H1 (cell line): ENCODE data around the gene MS4A8. TPM values are rescaled to one million over a fixed set of nuclear protein-coding genes. Genes with fewer than 3 reads are reported as not detected.

Experiments
- CTCF ChIA-PET: fragments of 300-600 bp; sonication (Branson Sonifier 250); formaldehyde crosslinking; loops from one replicate; lab custom pipeline; 2021; ENCODE audit not compliant: partially characterized antibody; lab: Charles Lee
- POLR2A ChIA-PET: fragments of 300-600 bp; sonication (Branson Sonifier 250); formaldehyde crosslinking; loops from one replicate; lab custom pipeline; 2021; ENCODE audit warnings: inconsistent platforms; ENCODE audit not compliant: partially characterized antibody; lab: Charles Lee
- DNase-seq, 2 experiments: peaks; one replicate each; pipeline versions ENCODE4 v3.0.0 to v3.0.0-alpha.2; 2010 to 2022; ENCODE audit warnings: low spot score in 2 of 2, low read depth in 1 of 2, mixed read lengths in 1 of 2
- FAIRE-seq: peaks from 2 replicates; lab custom pipeline; 2011; peaks lifted over from hg19 to GRCh38; lab: Jason Lieb, UNC
- H2AFZ ChIP-seq: 2 replicates; pipeline ENCODE4 v1.8.1; 2012; ENCODE audit warnings: low read length, inconsistent platforms
- H2AK5ac ChIP-seq: 2 replicates; pipeline ENCODE4 v1.6.1; 2013; ENCODE audit warnings: low read depth, low read length
- H2BK120ac ChIP-seq: replicated peaks from 2 replicates; pipeline ENCODE3; 2013; ENCODE audit warnings: low read depth, low read length, inconsistent platforms
- H2BK12ac ChIP-seq: 2 replicates; pipeline ENCODE4 v1.6.1; 2013; ENCODE audit warnings: low read depth, low read length
- H2BK15ac ChIP-seq: 2 replicates; pipeline ENCODE4 v1.6.1; 2013; ENCODE audit warnings: low read length
- H2BK20ac ChIP-seq: 2 replicates; pipeline ENCODE4 v1.6.1; 2013; ENCODE audit warnings: low read length
- H2BK5ac ChIP-seq: 2 replicates; pipeline ENCODE4 v1.6.1; 2013; ENCODE audit warnings: low read depth, low read length
- H3K14ac ChIP-seq: 2 replicates; pipeline ENCODE4 v1.6.1; 2013; ENCODE audit warnings: inconsistent platforms; ENCODE audit not compliant: insufficient read length
- H3K18ac ChIP-seq: 2 replicates; pipeline ENCODE4 v1.6.1; 2013; ENCODE audit warnings: low read length; ENCODE audit errors: extremely low read depth
- H3K23ac ChIP-seq: 2 replicates; pipeline ENCODE4 v1.6.1; 2013; ENCODE audit warnings: inconsistent platforms; ENCODE audit not compliant: insufficient read length
- H3K23me2 ChIP-seq: 2 replicates; pipeline ENCODE4 v1.6.1; 2013; ENCODE audit warnings: low read depth, low read length
- H3K27ac ChIP-seq: 2 replicates; pipeline ENCODE4 v1.6.1; 2011; ENCODE audit warnings: low read depth, low read length, inconsistent platforms
- H3K27me3 ChIP-seq, 4 experiments: replicated peaks in 1 of 4; 1 replicate in 1 of 4; 2 replicates in 3 of 4; pipeline versions ENCODE4 v1.6.1 to v1.8.1; 2011 to 2013; ENCODE audit warnings: low read length in 3 of 4, mild to moderate bottlenecking in 3 of 4, inconsistent platforms in 2 of 4, mixed read lengths in 2 of 4, moderate library complexity in 1 of 4; ENCODE audit not compliant: control insufficient read depth in 3 of 4, insufficient read depth in 3 of 4; ENCODE audit errors: extremely low read depth in 1 of 4
- H3K36me3 ChIP-seq, 4 experiments: 2 replicates each; pipeline versions ENCODE4 v1.6.1 to v1.8.1; 2011 to 2013; ENCODE audit warnings: mild to moderate bottlenecking in 4 of 4, low read length in 3 of 4, moderate library complexity in 2 of 4, control low read depth in 1 of 4, inconsistent platforms in 1 of 4; ENCODE audit not compliant: insufficient read depth in 4 of 4, control insufficient read depth in 2 of 4
- H3K4ac ChIP-seq: replicated peaks from 2 replicates; pipeline ENCODE3; 2013; ENCODE audit warnings: low read length, low read depth, mixed read lengths, inconsistent platforms; ENCODE audit not compliant: insufficient read length
- H3K4me1 ChIP-seq, 4 experiments: replicated peaks in 1 of 4; 1 replicate in 1 of 4; 2 replicates in 3 of 4; pipeline versions ENCODE4 v1.6.1 to v1.8.1; 2011 to 2013; ENCODE audit warnings: low read length in 3 of 4, inconsistent platforms in 2 of 4, mixed read lengths in 1 of 4; ENCODE audit not compliant: insufficient read depth in 4 of 4, control insufficient read depth in 3 of 4
- H3K4me2 ChIP-seq, 2 experiments: 2 replicates each; pipeline versions ENCODE4 v1.6.1 to v1.8.1; 2011 to 2013; ENCODE audit warnings: low read depth in 2 of 2, low read length in 2 of 2, control low read depth in 1 of 2, inconsistent platforms in 1 of 2, mild to moderate bottlenecking in 1 of 2; ENCODE audit not compliant: insufficient read depth in 1 of 2
- H3K4me3 ChIP-seq, 4 experiments: fragments of 200-600, 300-600 bp in 1 of 4; sonication (generic), shearing (Covaris generic), sonication (Bioruptor Twin) in 1 of 4; 2 replicates each; pipeline versions ENCODE4 v1.5.1 to v1.8.1; 2011 to 2016; ENCODE audit warnings: low read length in 4 of 4, low read depth in 3 of 4, control low read depth in 2 of 4, inconsistent platforms in 2 of 4, mild to moderate bottlenecking in 2 of 4, mixed read lengths in 1 of 4, moderate library complexity in 1 of 4; ENCODE audit not compliant: insufficient read depth in 2 of 4; ENCODE audit errors: extremely low read depth in 1 of 4
- H3K56ac ChIP-seq: replicated peaks from 2 replicates; pipeline ENCODE3; 2013; ENCODE audit warnings: low read depth, mild to moderate bottlenecking, mixed read lengths, low read length, inconsistent platforms; ENCODE audit not compliant: insufficient read length
- H3K79me1 ChIP-seq: 2 replicates; pipeline ENCODE4 v1.6.1; 2013; ENCODE audit warnings: low read depth, low read length, control low read depth
- H3K79me2 ChIP-seq, 2 experiments: 2 replicates each; pipeline versions ENCODE4 v1.6.1 to v1.8.1; 2012 to 2013; ENCODE audit warnings: low read length in 2 of 2, mild to moderate bottlenecking in 2 of 2, inconsistent platforms in 1 of 2; ENCODE audit not compliant: insufficient read depth in 2 of 2, control insufficient read depth in 1 of 2
- H3K9ac ChIP-seq, 4 experiments: replicated peaks in 1 of 4; 1 replicate in 1 of 4; 2 replicates in 3 of 4; pipeline versions ENCODE4 v1.6.1 to v1.8.1; 2011 to 2013; ENCODE audit warnings: low read depth in 3 of 4, low read length in 3 of 4, control low read depth in 2 of 4, mild to moderate bottlenecking in 2 of 4, moderate library complexity in 2 of 4, inconsistent platforms in 1 of 4; ENCODE audit errors: extremely low read depth in 1 of 4
- H3K9me3 ChIP-seq, 2 experiments: 2 replicates each; pipeline versions ENCODE4 v1.6.1 to v1.8.1; 2012 to 2013; ENCODE audit warnings: mild to moderate bottlenecking in 2 of 2, moderate library complexity in 2 of 2, control low read depth in 1 of 2, inconsistent platforms in 1 of 2, low read depth in 1 of 2, low read length in 1 of 2, mixed read lengths in 1 of 2; ENCODE audit not compliant: insufficient read depth in 2 of 2
- H4K20me1 ChIP-seq, 2 experiments: replicated peaks in 1 of 2; 2 replicates each; pipeline versions ENCODE3 to v1.8.1; 2011 to 2013; ENCODE audit warnings: inconsistent platforms in 2 of 2, low read length in 2 of 2, mild to moderate bottlenecking in 1 of 2; ENCODE audit not compliant: insufficient read depth in 2 of 2, control insufficient read depth in 1 of 2
- H4K5ac ChIP-seq: 2 replicates; pipeline ENCODE4 v1.6.1; 2013; ENCODE audit warnings: low read length, low read depth, mixed read lengths, inconsistent platforms; ENCODE audit not compliant: insufficient read length
- H4K8ac ChIP-seq: 2 replicates; pipeline ENCODE4 v1.8.0; 2013; ENCODE audit warnings: mild to moderate bottlenecking, moderate library complexity, low read length, inconsistent platforms; ENCODE audit not compliant: insufficient read depth; ENCODE audit errors: extremely low read depth
- H4K91ac ChIP-seq: replicated peaks from 2 replicates; pipeline ENCODE3; 2013; ENCODE audit warnings: low read length, mixed read lengths, inconsistent platforms; ENCODE audit not compliant: insufficient read length
- WGBS, 2 experiments: shearing (Covaris generic) in 1 of 2; methylation state at CpG; one replicate each; pipeline versions ENCODE4 v1.1.6 to v1.1.7; 2013 to 2015; ENCODE audit warnings: low lambda C conversion rate in 2 of 2, mixed read lengths in 2 of 2, inconsistent platforms in 1 of 2, low coverage in 1 of 2, missing lambda C conversion rate in 1 of 2; ENCODE audit not compliant: insufficient replicate concordance in 2 of 2, insufficient coverage in 1 of 2, insufficient read length in 1 of 2; ENCODE audit errors: extremely low coverage in 1 of 2, missing lambda C conversion rate in 1 of 2; 5-methylcytosine and 5-hydroxymethylcytosine counted together
- polyA plus RNA-seq, 7 experiments: library from polyadenylated mRNA; depleted of rRNA in 3 of 7; stranded (reverse) in 5 of 7; unstranded in 2 of 7; fragments of >200 nt in 5 of 7; fragments of 200-250 nt in 2 of 7; gene quantifications; 1 replicate in 5 of 7; 2 replicates in 1 of 7; 4 replicates in 1 of 7; pipeline versions ENCODE4 v1.2.1 to v1.2.3, GENCODE V29; 2011 to 2013; ENCODE audit warnings: missing spikeins in 2 of 7, mixed read lengths in 2 of 7
- total RNA-seq: library from RNA; stranded (reverse); fragmentation: NEBNext Ultra II Directional; extraction: Animal tissue kit (Norgen Biotek cat#: 25700); gene quantifications from 2 replicates; pipeline ENCODE4 v1.2.1, GENCODE V29; 2021
- TF ChIP-seq, protein P1 (sequence below): IDR thresholded peaks from 2 replicates; pipeline ENCODE4 v1.6.1; 2012; ENCODE audit warnings: inconsistent platforms

The MS4A8 gene
- total and polyA plus RNA-seq, 2 of the 8 experiments (the other 6 are each of a cell fraction or from before 2014, with no cell fraction given) = not detected

DNA sequence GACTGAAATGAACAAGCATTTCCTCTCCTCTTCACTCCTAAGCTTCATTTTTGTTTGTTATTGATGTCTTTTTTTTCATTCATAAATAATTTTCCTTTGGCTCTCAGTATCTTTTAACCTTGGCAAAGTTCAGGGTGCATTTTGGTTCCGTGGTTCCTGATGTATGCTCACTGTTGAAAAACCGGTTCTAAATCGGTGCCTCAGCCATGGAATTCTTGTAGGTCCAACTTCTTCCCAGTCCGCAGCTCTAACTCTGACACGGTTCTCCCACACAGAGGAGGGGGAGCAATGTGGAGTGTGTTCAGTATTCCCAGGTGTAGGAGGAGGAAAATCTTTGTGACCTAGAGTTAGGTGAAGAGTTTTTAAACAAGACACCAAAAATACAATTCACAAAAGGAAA is 44.7 kb downstream of the MS4A8 start:
- Histone ChIP-seq H2BK20ac (no peak overlapping the region), H4K20me1 (peaks cover 0 to 4% of the 10 kb centered on the region in 2 experiments), H3K56ac (no peak overlapping the region), H2BK120ac (no peak overlapping the region), H3K9ac (no peak overlapping the region), H3K23ac (no peak overlapping the region), H3K4me3 (no peak overlapping the region), H3K27ac (no peak overlapping the region), H2BK12ac (no peak overlapping the region), H3K14ac (no peak overlapping the region), H2AK5ac (no peak overlapping the region), H3K18ac (no peak overlapping the region), H4K91ac (no peak overlapping the region), H4K8ac (no peak overlapping the region), H3K79me2 (no peaks in the 10 kb centered on the region), H2AFZ (no peak overlapping the region), H4K5ac (no peak overlapping the region), H3K36me3 (no peaks in the 10 kb centered on the region), H3K23me2 (no peaks in the 10 kb centered on the region), H3K4me2 (no peak overlapping the region), H3K4ac (no peak overlapping the region), H3K27me3 (no peaks in the 10 kb centered on the region), H3K4me1 (no peaks in the 10 kb centered on the region), H3K79me1 (no peaks in the 10 kb centered on the region), H2BK15ac (no peak overlapping the region), H2BK5ac (no peak overlapping the region), H3K9me3 (peaks cover 0 to 3% of the 10 kb centered on the region in 2 experiments; a peak in 1 of 4 replicates)
- WGBS, 2 experiments = 97% methylated on average over 5 of the region's 5 CpGs; no CpG with 5 or more reads in 1 of the 2 experiments
- no peak for DNase-seq
- TF ChIP-seq, protein P1, sequence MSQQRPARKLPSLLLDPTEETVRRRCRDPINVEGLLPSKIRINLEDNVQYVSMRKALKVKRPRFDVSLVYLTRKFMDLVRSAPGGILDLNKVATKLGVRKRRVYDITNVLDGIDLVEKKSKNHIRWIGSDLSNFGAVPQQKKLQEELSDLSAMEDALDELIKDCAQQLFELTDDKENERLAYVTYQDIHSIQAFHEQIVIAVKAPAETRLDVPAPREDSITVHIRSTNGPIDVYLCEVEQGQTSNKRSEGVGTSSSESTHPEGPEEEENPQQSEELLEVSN = no peak
- no peak for FAIRE-seq
- POLR2A ChIA-PET = no interaction called here
- CTCF ChIA-PET = interaction anchor here (0.7 to 2.0 kb wide), 7 partner anchors 10 to 479 kb away, joined by 3 to 10 read pairs (median 4); partner anchors contain the start of gene MS4A15
